ENCODE measurements around the gene AS3MT.

DNA sequence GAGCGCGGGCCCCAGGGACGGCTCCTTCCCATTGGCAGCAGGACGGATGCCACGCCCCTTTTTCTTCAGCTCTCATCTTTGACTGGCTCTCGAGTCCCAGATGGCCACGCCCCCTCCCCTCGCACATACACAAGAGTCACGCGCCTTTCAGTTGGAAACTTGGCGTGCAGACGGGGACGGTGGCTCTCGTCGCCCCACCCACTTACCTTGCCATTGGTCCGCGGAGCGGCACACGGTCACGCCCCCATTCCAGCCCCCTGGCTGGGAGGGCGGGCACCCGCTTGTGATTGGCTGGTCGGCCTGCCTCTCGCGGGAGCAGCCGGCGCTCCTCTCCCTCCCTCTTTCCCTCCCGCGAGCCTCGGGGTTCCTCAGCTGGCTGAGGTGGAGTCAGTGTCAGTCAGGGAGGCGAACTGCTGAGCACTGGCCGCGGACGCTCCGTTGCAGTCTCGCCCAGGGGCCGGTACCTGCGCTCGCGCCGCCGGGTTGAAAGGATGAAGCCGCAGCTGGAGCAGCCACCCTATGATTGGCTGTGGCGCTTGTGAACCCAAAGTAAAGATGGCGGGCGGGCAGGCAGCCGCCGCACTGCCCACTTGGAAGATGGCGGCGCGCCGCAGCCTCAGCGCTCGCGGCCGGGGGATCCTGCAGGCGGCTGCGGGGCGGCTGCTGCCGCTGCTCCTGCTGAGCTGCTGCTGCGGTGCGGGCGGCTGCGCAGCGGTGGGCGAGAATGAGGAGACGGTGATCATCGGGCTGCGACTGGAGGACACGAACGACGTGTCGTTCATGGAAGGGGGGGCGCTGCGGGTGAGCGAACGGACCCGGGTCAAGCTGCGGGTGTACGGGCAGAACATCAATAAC lies 48.9 kb downstream of the AS3MT start, which contains the start of gene CNNM2:
- no peak for TF ChIP-seq CTCF (IDR thresholded peaks at IDR 0.05)
- TF ChIP-seq POLR2A (IDR thresholded peaks at IDR 0.05), result peak; percentile 15 to 87
